HEK293 (cell line): ENCODE measurements around the gene PCNX3.
A peak's percentile ranks its signal among the peaks of the same experiment; 100 is the strongest.

ENCODE experiments used
- BCL11B ChIP-seq: fragments of 450-650 bp; formaldehyde crosslinking; IDR thresholded peaks from 2 replicates; pipeline ENCODE4 v1.5.1; 2016; ENCODE audit warnings: low read depth, missing biosample characterization, missing genetic modification characterization
- FEZF1 ChIP-seq: fragments of 450-650 bp; formaldehyde crosslinking; IDR thresholded peaks from 2 replicates; pipeline ENCODE4 v1.5.1; 2016; ENCODE audit warnings: missing biosample characterization, missing genetic modification characterization
- HIC1 ChIP-seq: fragments of 450-650 bp; formaldehyde crosslinking; IDR thresholded peaks from 2 replicates; pipeline ENCODE4 v1.5.1; 2016; ENCODE audit warnings: missing biosample characterization, missing genetic modification characterization
- KLF10 ChIP-seq: fragments of 450-650 bp; IDR thresholded peaks from 2 replicates; pipeline ENCODE4 v1.5.1; 2018; ENCODE audit warnings: missing biosample characterization, mild to moderate bottlenecking, missing genetic modification characterization
- KLF16 ChIP-seq: fragments of 450-650 bp; formaldehyde crosslinking; IDR thresholded peaks from 2 replicates; pipeline ENCODE4 v1.5.1; 2017; ENCODE audit warnings: missing biosample characterization, missing genetic modification characterization
- KLF8 ChIP-seq: fragments of 450-650 bp; formaldehyde crosslinking; IDR thresholded peaks from 2 replicates; pipeline ENCODE4 v1.5.1; 2016; ENCODE audit warnings: missing biosample characterization, missing genetic modification characterization
- OVOL3 ChIP-seq: fragments of 450-650 bp; formaldehyde crosslinking; IDR thresholded peaks from 2 replicates; pipeline ENCODE4 v1.5.1; 2016; ENCODE audit warnings: missing biosample characterization, missing genetic modification characterization
- PRDM2 ChIP-seq: fragments of 450-650 bp; formaldehyde crosslinking; IDR thresholded peaks from 2 replicates; pipeline ENCODE4 v1.5.1; 2016; ENCODE audit warnings: missing biosample characterization, missing genetic modification characterization, borderline replicate concordance
- SP7 ChIP-seq: fragments of 450-650 bp; formaldehyde crosslinking; IDR thresholded peaks from 2 replicates; pipeline ENCODE4 v1.5.1; 2016; ENCODE audit warnings: missing biosample characterization, missing genetic modification characterization
- ZBTB26 ChIP-seq: fragments of 450-650 bp; formaldehyde crosslinking; optimal IDR thresholded peaks from 2 replicates; pipeline ENCODE3; 2016; ENCODE audit warnings: missing biosample characterization, mild to moderate bottlenecking, missing genetic modification characterization
- ZBTB44 ChIP-seq: fragments of 450-650 bp; IDR thresholded peaks from 2 replicates; pipeline ENCODE4 v1.5.1; 2018; ENCODE audit warnings: missing biosample characterization, mild to moderate bottlenecking, missing genetic modification characterization
- ZBTB8A ChIP-seq: fragments of 450-650 bp; formaldehyde crosslinking; IDR thresholded peaks from 2 replicates; pipeline ENCODE4 v1.5.1; 2016; ENCODE audit warnings: missing biosample characterization, missing genetic modification characterization
- ZNF121 ChIP-seq: fragments of 450-650 bp; formaldehyde crosslinking; IDR thresholded peaks from 2 replicates; pipeline ENCODE4 v1.5.1; 2016; ENCODE audit warnings: missing biosample characterization, missing genetic modification characterization
- ZNF132 ChIP-seq: fragments of 450-650 bp; formaldehyde crosslinking; IDR thresholded peaks from 2 replicates; pipeline ENCODE4 v1.5.1; 2017; ENCODE audit warnings: missing biosample characterization, missing genetic modification characterization, borderline replicate concordance
- ZNF239 ChIP-seq: fragments of 450-650 bp; formaldehyde crosslinking; IDR thresholded peaks from 2 replicates; pipeline ENCODE4 v1.5.1; 2016; ENCODE audit warnings: missing biosample characterization, missing genetic modification characterization
- ZNF274 ChIP-seq, 2 experiments: fragments of 200-500 bp in 1 of 2; fragments of 450-650 bp in 1 of 2; sonication (Bioruptor generic) in 1 of 2; formaldehyde crosslinking in 1 of 2; IDR thresholded peaks; 2 replicates each; pipeline versions ENCODE4 v1.5.1 to v1.6.1; 2014 to 2016; ENCODE audit warnings: borderline replicate concordance in 1 of 2, inconsistent platforms in 1 of 2, low read length in 1 of 2, missing biosample characterization in 1 of 2, missing genetic modification characterization in 1 of 2
- ZNF302 ChIP-seq: fragments of 450-650 bp; formaldehyde crosslinking; IDR thresholded peaks from 2 replicates; pipeline ENCODE4 v1.5.1; 2016; ENCODE audit warnings: missing biosample characterization, missing genetic modification characterization, low read depth
- ZNF335 ChIP-seq: fragments of 450-650 bp; formaldehyde crosslinking; conservative IDR thresholded peaks from 2 replicates; pipeline ENCODE4 v1.5.1; 2016; ENCODE audit warnings: missing biosample characterization, missing genetic modification characterization
- ZNF350 ChIP-seq: fragments of 450-650 bp; formaldehyde crosslinking; IDR thresholded peaks from 2 replicates; pipeline ENCODE4 v1.5.0; 2017; ENCODE audit warnings: missing biosample characterization, mild to moderate bottlenecking, missing genetic modification characterization
- ZNF398 ChIP-seq: fragments of 450-650 bp; formaldehyde crosslinking; IDR thresholded peaks from 2 replicates; pipeline ENCODE4 v1.5.1; 2017; ENCODE audit warnings: missing biosample characterization, missing genetic modification characterization
- ZNF561 ChIP-seq: fragments of 450-650 bp; IDR thresholded peaks from 2 replicates; pipeline ENCODE4 v1.5.1; 2018; ENCODE audit warnings: missing biosample characterization, missing genetic modification characterization, borderline replicate concordance
- ZNF621 ChIP-seq: fragments of 450-650 bp; formaldehyde crosslinking; IDR thresholded peaks from 2 replicates; pipeline ENCODE4 v1.5.1; 2017; ENCODE audit warnings: missing biosample characterization, missing genetic modification characterization
- ZNF624 ChIP-seq: fragments of 450-650 bp; formaldehyde crosslinking; IDR thresholded peaks from 2 replicates; pipeline ENCODE4 v1.5.1; 2017; ENCODE audit warnings: missing biosample characterization, missing genetic modification characterization
- ZNF76 ChIP-seq: fragments of 450-650 bp; formaldehyde crosslinking; IDR thresholded peaks from 2 replicates; pipeline ENCODE4; 2016; ENCODE audit warnings: low read depth, missing biosample characterization, missing genetic modification characterization, borderline replicate concordance
- ZSCAN23 ChIP-seq: fragments of 450-650 bp; formaldehyde crosslinking; IDR thresholded peaks from 2 replicates; pipeline ENCODE4 v1.5.1; 2016; ENCODE audit warnings: missing biosample characterization, missing genetic modification characterization
- ZXDB ChIP-seq: fragments of 450-650 bp; formaldehyde crosslinking; IDR thresholded peaks from 2 replicates; pipeline ENCODE4 v1.5.1; 2016; ENCODE audit warnings: missing biosample characterization, missing genetic modification characterization

Gene PCNX3

GRCh38 chr11:65615229-65615949 is at the start of gene PCNX3 (continued):
- peak; percentile 68; the same call in 1 of the 2 replicates for TF ChIP-seq ZNF76
- peak; percentile 83 for TF ChIP-seq KLF10
- peak; percentile 67 for TF ChIP-seq ZXDB (tag by site-specific recombination)
- no peak for TF ChIP-seq ZNF274 (IDR thresholded peaks at IDR 0.05; ENCODE audit: low read length)
- no peak for TF ChIP-seq ZNF274 (tag by site-specific recombination; IDR thresholded peaks at IDR 0.05; ENCODE audit: borderline replicate concordance)
- no peak for TF ChIP-seq OVOL3 (tag by site-specific recombination)
- peak; percentile 12; the same call in 1 of the 2 replicates for TF ChIP-seq ZBTB44 (tag by site-specific recombination)
- TF ChIP-seq KLF8, result peak; percentile 64
- no peak for TF ChIP-seq ZNF132 (tag by site-specific recombination)
- peak; percentile 88 for TF ChIP-seq ZNF335 (tag by site-specific recombination)
- no peak for TF ChIP-seq ZNF302 (tag by site-specific recombination)
- 0 out of 2 replicates have a peak, but pooled peaks have one; percentile 30 for TF ChIP-seq ZNF561 (tag by site-specific recombination)
- TF ChIP-seq ZNF350 (tag by site-specific recombination), result no peak
- peak; percentile 33; the same call in 1 of the 2 replicates for TF ChIP-seq SP7 (tag by site-specific recombination)
- no peak for TF ChIP-seq ZNF621 (tag by site-specific recombination)
- TF ChIP-seq FEZF1 (tag by site-specific recombination), result no peak
- TF ChIP-seq PRDM2, result no peak
- no peak for TF ChIP-seq ZSCAN23
- peak; percentile 65 for TF ChIP-seq KLF16 (tag by site-specific recombination)
- peak; percentile 45 for TF ChIP-seq ZBTB26 (tag by site-specific recombination)
- TF ChIP-seq ZNF121 (tag by site-specific recombination), result no peak
- TF ChIP-seq ZBTB8A, result peak; percentile 20; the same call in 1 of the 2 replicates
- TF ChIP-seq BCL11B, result no peak
- TF ChIP-seq ZNF624 (tag by site-specific recombination), result no peak
- TF ChIP-seq ZNF398 (tag by site-specific recombination), result no peak
- TF ChIP-seq ZNF239 (tag by site-specific recombination), result no peak
- 0 out of 2 replicates have a peak, but pooled peaks have one; percentile 27 for TF ChIP-seq HIC1 (tag by site-specific recombination)
